Measurements from ENCODE around the gene ARHGAP1. TPM values are rescaled to one million over a fixed set of nuclear protein-coding genes. Genes with fewer than 3 reads are reported as not detected.
A peak's percentile ranks its signal among the peaks of the same experiment; 100 is the strongest.
"Not testable (repeated sequence)": the region's sequence is repeated elsewhere in the genome, so short reads cannot be mapped to it uniquely, and the experiment has no call there.

The ARHGAP1 gene
- total and polyA plus RNA-seq, 9 of the 15 experiments (the other 6 are each of a cell fraction or from before 2014, with no cell fraction given), result 3.6 to 30.4 (median 8.2) TPM

DNA sequence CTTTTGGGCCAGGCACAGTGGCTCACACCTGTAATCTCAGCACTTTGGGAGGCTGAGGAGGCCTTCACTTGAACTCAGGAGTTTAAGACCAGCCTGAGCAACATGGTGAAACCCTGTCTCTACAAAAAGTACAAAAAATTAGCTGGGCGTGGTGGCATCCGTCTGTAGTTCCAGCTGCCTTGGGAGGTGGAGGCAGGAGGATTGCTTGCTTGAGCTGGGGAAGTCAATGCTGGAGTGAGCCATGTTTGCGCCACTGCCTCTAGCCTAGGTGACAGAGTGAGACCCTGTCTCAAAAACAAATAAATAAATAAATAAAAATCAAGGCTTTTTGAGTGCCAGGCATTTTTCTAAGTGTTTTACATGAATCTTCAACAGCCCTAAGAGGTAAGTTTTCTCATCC is 29.9 kb downstream of the ARHGAP1 start:
- H3K9me1 ChIP-seq (ENCODE audit: control insufficient read depth, insufficient read depth, low read length); H3K9ac ChIP-seq (ENCODE audit: insufficient read depth in 1 of 2, low read depth in 2 of 2, low read length in 2 of 2); H3K4me2 ChIP-seq (ENCODE audit: insufficient read depth, low read length); H3K79me2 ChIP-seq (ENCODE audit: control insufficient read depth, insufficient read depth, low read length); BruUV-seq (replicated peaks); DNase-seq (ENCODE audit: extremely low read depth in 1 of 4, low spot score in 3 of 4); H3K27me3 ChIP-seq (ENCODE audit: control insufficient read depth in 2 of 2, insufficient read depth in 2 of 2, low read length in 2 of 2); H4K20me1 ChIP-seq (replicated peaks; ENCODE audit: control insufficient read depth, insufficient read depth, low read length); H3K4me3 ChIP-seq; CTCF ChIA-PET (ENCODE audit: low intra/inter-chr PET ratio); H3K9me3 ChIP-seq (replicated peaks; ENCODE audit: control insufficient read depth, insufficient read depth, low read depth, low read length); in situ Hi-C loops (cut with MboI); intact Hi-C loops (cut with micrococcal nuclease); H2AFZ ChIP-seq (ENCODE audit: low read depth, low read length); ATAC-seq; FAIRE-seq; H3K4me1 ChIP-seq (replicated peaks in 1 of 2; ENCODE audit: control insufficient read depth in 2 of 2, insufficient read depth in 2 of 2, low read length in 2 of 2); H3K27ac ChIP-seq (ENCODE audit: extremely low read depth, low read depth, low read length): not testable (repeated sequence)
- POLR2A ChIA-PET, result interaction anchor here (0.7 kb wide), 1 partner anchor 16 kb away, joined by 3 read pairs; no protein-coding TSS in a partner anchor
- 94% methylated on average over 3 of the region's 3 CpGs for WGBS (ENCODE audit: insufficient coverage, low coverage, missing lambda C conversion rate)
- H3K36me3 ChIP-seq (ENCODE audit: control insufficient read depth, insufficient read depth, low read length), result peaks cover 72% of the 10 kb centered on the region

DNA sequence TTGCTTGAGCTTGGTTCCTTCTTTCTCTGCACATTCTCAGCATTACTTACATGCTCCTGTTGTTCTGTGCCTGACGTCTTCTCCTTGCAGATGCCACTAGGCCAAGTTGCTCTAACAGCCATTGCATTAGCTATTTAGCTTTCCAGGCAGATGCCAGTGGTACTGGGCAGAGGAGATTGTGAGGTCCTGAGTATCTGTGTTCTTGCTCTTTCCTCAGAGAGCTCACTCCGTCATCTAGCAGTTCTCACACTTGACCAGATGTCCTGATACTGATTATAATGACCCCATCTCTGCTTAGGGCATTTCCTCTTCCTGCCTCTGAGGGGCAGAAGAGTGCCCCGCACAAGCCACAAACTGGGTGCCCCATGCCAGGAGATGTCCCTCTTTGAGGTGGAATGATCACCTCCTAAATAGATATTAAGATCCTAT is 30.7 kb downstream of the ARHGAP1 start:
- H2AFZ ChIP-seq (ENCODE audit: low read depth, low read length), result no peak overlapping the region
- ChIA-PET POLR2A (interaction anchor here (0.8 to 1.4 kb wide), 3 partner anchors 13 to 194 kb away, joined by 3 to 4 read pairs (median 3); no protein-coding TSS in a partner anchor), CTCF (ENCODE audit: low intra/inter-chr PET ratio) (no interaction called here)
- FAIRE-seq (no peak), DNase-seq (ENCODE audit: extremely low read depth in 1 of 4, low spot score in 3 of 4) (peak in 2 of 4 experiments; percentile 30 to 49), ATAC-seq (peak; percentile 75)
- WGBS (ENCODE audit: insufficient coverage, low coverage, missing lambda C conversion rate), result 57% methylated on average over 3 of the region's 3 CpGs
- no peak overlapping the region for H3K9ac ChIP-seq (ENCODE audit: insufficient read depth in 1 of 2, low read depth in 2 of 2, low read length in 2 of 2)
- H3K9me3 ChIP-seq (replicated peaks; ENCODE audit: control insufficient read depth, insufficient read depth, low read depth, low read length), result no peaks in the 10 kb centered on the region
- in situ Hi-C loops (cut with MboI), result no loop called here
- peaks cover 7% of the 10 kb centered on the region for H3K9me1 ChIP-seq (ENCODE audit: control insufficient read depth, insufficient read depth, low read length)
- H4K20me1 ChIP-seq (replicated peaks; ENCODE audit: control insufficient read depth, insufficient read depth, low read length), result no peaks in the 10 kb centered on the region
- H3K36me3 ChIP-seq (ENCODE audit: control insufficient read depth, insufficient read depth, low read length), result peaks cover 80% of the 10 kb centered on the region
- peaks cover under 1 to 5% of the 10 kb centered on the region in 2 experiments; a peak in 4 of 5 replicates for H3K4me1 ChIP-seq (replicated peaks in 1 of 2; ENCODE audit: control insufficient read depth in 2 of 2, insufficient read depth in 2 of 2, low read length in 2 of 2)
- BruUV-seq (replicated peaks), result no TSS peak
- H3K4me2 ChIP-seq (ENCODE audit: insufficient read depth, low read length), result no peak overlapping the region
- H3K27ac ChIP-seq (ENCODE audit: extremely low read depth, low read depth, low read length), result no peak overlapping the region
- no peaks in the 10 kb centered on the region for H3K27me3 ChIP-seq (ENCODE audit: control insufficient read depth in 2 of 2, insufficient read depth in 2 of 2, low read length in 2 of 2)
- no peak overlapping the region for H3K4me3 ChIP-seq
- no peaks in the 10 kb centered on the region for H3K79me2 ChIP-seq (ENCODE audit: control insufficient read depth, insufficient read depth, low read length)
- intact Hi-C loops (cut with micrococcal nuclease), result no loop called here
- TF ChIP-seq CBFA2T3 (IDR thresholded peaks at IDR 0.05) (peak; percentile 44), CTCF (IDR thresholded peaks at IDR 0.05 in 2 of 3, conservative IDR thresholded peaks at IDR 0.05 in 1 of 3; ENCODE audit: insufficient read depth in 2 of 3, low read depth in 1 of 3, low read length in 3 of 3) (peak; percentile 42 to 61 (median 51)), TEAD4 (IDR thresholded peaks at IDR 0.05; ENCODE audit: low read length) (0 out of 2 replicates have a peak, but pooled peaks have one; percentile 26), TEAD4 (CRISPR knock-in tag; IDR thresholded peaks at IDR 0.05; ENCODE audit: borderline replicate concordance) (no peak), ARID2 (IDR thresholded peaks at IDR 0.05) (no peak), POLR3G (IDR thresholded peaks at IDR 0.05; ENCODE audit: extremely low read depth, insufficient read length, insufficient replicate concordance) (no peak), CREBBP (IDR thresholded peaks at IDR 0.05; ENCODE audit: low read depth, low read length) (no peak), RAD21 (CRISPR knock-in tag; conservative IDR thresholded peaks at IDR 0.05 in 1 of 2, IDR thresholded peaks at IDR 0.05 in 1 of 2) (peak in 1 of 2 experiments; percentile 13; a peak in 1 of 4 replicates), SIX5 (IDR thresholded peaks at IDR 0.05; ENCODE audit: borderline replicate concordance in 1 of 2, insufficient read depth in 1 of 2, low read depth in 1 of 2, low read length in 2 of 2) (no peak)
